Lower leg skin (tissue), 3 donors: ENCODE measurements around the gene KCNH3.

ENCODE experiments used
- CTCF ChIP-seq, 3 donors: fragments of 450-650 bp; IDR thresholded peaks; one replicate each; pipeline ENCODE4 v1.5.1; 2016; ENCODE audit warnings: antibody characterized with exemption in 3 of 3, mild to moderate bottlenecking in 3 of 3, moderate library complexity in 2 of 3
- POLR2A ChIP-seq, 2 donors: fragments of 450-650 bp; IDR thresholded peaks; one replicate each; pipeline ENCODE4 v1.6.1; 2016 to 2017; ENCODE audit warnings: antibody characterized with exemption in 2 of 2, mild to moderate bottlenecking in 1 of 2, moderate library complexity in 1 of 2

- no peak for TF ChIP-seq CTCF (IDR thresholded peaks at IDR 0.05)
- TF ChIP-seq POLR2A (IDR thresholded peaks at IDR 0.05) = no peak
These were observed 11.9 kb downstream of the KCNH3 start for GRCh38 chr12:49550693-49551252.
